ENCODE data around the gene EXOSC7. TPM values are rescaled to one million over a fixed set of nuclear protein-coding genes. Genes with fewer than 3 reads are reported as not detected.

EXOSC7 gene
- total and polyA plus RNA-seq, 9 of the 15 experiments (the other 6 are each of a cell fraction or from before 2014, with no cell fraction given): 88.5 to 237 (median 112) TPM

- no peak for TF ChIP-seq ZFP1 (CRISPR knock-in tag; IDR thresholded peaks at IDR 0.05)
- TF ChIP-seq, protein P1, sequence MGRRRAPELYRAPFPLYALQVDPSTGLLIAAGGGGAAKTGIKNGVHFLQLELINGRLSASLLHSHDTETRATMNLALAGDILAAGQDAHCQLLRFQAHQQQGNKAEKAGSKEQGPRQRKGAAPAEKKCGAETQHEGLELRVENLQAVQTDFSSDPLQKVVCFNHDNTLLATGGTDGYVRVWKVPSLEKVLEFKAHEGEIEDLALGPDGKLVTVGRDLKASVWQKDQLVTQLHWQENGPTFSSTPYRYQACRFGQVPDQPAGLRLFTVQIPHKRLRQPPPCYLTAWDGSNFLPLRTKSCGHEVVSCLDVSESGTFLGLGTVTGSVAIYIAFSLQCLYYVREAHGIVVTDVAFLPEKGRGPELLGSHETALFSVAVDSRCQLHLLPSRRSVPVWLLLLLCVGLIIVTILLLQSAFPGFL (CRISPR knock-in tag; IDR thresholded peaks at IDR 0.05): no peak
- peak; percentile 47 for TF ChIP-seq PRDM10 (IDR thresholded peaks at IDR 0.05; ENCODE audit: partially characterized antibody)
- TF ChIP-seq SMAD3 (CRISPR knock-in tag; conservative IDR thresholded peaks at IDR 0.05): no peak
- TF ChIP-seq MAX (CRISPR knock-in tag; IDR thresholded peaks at IDR 0.05): peak; percentile 65
- no peak for TF ChIP-seq HDAC2 (IDR thresholded peaks at IDR 0.05)
- no peak for TF ChIP-seq FIP1L1 (IDR thresholded peaks at IDR 0.05; ENCODE audit: low read depth, low read length, poor library complexity, severe bottlenecking)
- peak; percentile 42; the same call in 1 of the 2 replicates for TF ChIP-seq OTX1 (CRISPR knock-in tag; IDR thresholded peaks at IDR 0.05)
- no peak for TF ChIP-seq HNRNPL (IDR thresholded peaks at IDR 0.05; ENCODE audit: low read depth, low read length)
- TF ChIP-seq CTBP1 (IDR thresholded peaks at IDR 0.05; ENCODE audit: borderline replicate concordance): peak; percentile 83
- peak in 1 of 2 experiments; percentile 87; a peak in 2 of 4 replicates for TF ChIP-seq ARNT (IDR thresholded peaks at IDR 0.05)
- TF ChIP-seq SRSF9 (IDR thresholded peaks at IDR 0.05; ENCODE audit: borderline replicate concordance, low read depth, low read length): no peak
- TF ChIP-seq FOXK2 (conservative IDR thresholded peaks at IDR 0.05 in 1 of 2, IDR thresholded peaks at IDR 0.05 in 1 of 2; ENCODE audit: low read depth in 2 of 2): no peak
- TF ChIP-seq ZKSCAN1 (IDR thresholded peaks at IDR 0.05; ENCODE audit: low read depth, low read length): 0 out of 2 replicates have a peak, but pooled peaks have one; percentile 42
- TF ChIP-seq ZNF224 (CRISPR knock-in tag; IDR thresholded peaks at IDR 0.05): no peak
- TF ChIP-seq KLF16 (IDR thresholded peaks at IDR 0.05): peak; percentile 78
- no peak for TF ChIP-seq ZNF780A (CRISPR knock-in tag; IDR thresholded peaks at IDR 0.05)
- no peak; the same call in 1 of the 2 replicates for TF ChIP-seq MECOM (CRISPR knock-in tag; IDR thresholded peaks at IDR 0.05)
- TF ChIP-seq, protein P2, sequence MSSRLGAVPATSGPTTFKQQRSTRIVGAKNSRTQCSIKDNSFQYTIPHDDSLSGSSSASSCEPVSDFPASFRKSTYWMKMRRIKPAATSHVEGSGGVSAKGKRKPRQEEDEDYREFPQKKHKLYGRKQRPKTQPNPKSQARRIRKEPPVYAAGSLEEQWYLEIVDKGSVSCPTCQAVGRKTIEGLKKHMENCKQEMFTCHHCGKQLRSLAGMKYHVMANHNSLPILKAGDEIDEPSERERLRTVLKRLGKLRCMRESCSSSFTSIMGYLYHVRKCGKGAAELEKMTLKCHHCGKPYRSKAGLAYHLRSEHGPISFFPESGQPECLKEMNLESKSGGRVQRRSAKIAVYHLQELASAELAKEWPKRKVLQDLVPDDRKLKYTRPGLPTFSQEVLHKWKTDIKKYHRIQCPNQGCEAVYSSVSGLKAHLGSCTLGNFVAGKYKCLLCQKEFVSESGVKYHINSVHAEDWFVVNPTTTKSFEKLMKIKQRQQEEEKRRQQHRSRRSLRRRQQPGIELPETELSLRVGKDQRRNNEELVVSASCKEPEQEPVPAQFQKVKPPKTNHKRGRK (tag; IDR thresholded peaks at IDR 0.05): no peak
- TF ChIP-seq E2F6 (IDR thresholded peaks at IDR 0.05; ENCODE audit: borderline replicate concordance in 1 of 2, extremely low read depth in 1 of 2, insufficient read depth in 1 of 2, insufficient read length in 1 of 2, low read depth in 1 of 2, low read length in 1 of 2, poor library complexity in 1 of 2, severe bottlenecking in 1 of 2): no peak
- peak; percentile 93 for TF ChIP-seq MEIS2 (IDR thresholded peaks at IDR 0.05; ENCODE audit: partially characterized antibody)
Observed at GRCh38 chr3:45037720-45038455, 61.8 kb downstream of the EXOSC7 start (continued).

Measured in K562 (cell line).